GM19023 (cell line): ENCODE results near the gene TPD52L1.
"Not testable (repeated sequence)": the region's sequence is repeated elsewhere in the genome, so short reads cannot be mapped to it uniquely, and the experiment has no call there.

ENCODE experiments used
- ATAC-seq: cut with Tn5 transposase; IDR thresholded peaks from one replicate; pipeline ENCODE4 v1.9.1; 2021; ENCODE audit warnings: mild to moderate bottlenecking, moderate library complexity; ENCODE audit not compliant: unreplicated experiment

TPD52L1 gene

DNA sequence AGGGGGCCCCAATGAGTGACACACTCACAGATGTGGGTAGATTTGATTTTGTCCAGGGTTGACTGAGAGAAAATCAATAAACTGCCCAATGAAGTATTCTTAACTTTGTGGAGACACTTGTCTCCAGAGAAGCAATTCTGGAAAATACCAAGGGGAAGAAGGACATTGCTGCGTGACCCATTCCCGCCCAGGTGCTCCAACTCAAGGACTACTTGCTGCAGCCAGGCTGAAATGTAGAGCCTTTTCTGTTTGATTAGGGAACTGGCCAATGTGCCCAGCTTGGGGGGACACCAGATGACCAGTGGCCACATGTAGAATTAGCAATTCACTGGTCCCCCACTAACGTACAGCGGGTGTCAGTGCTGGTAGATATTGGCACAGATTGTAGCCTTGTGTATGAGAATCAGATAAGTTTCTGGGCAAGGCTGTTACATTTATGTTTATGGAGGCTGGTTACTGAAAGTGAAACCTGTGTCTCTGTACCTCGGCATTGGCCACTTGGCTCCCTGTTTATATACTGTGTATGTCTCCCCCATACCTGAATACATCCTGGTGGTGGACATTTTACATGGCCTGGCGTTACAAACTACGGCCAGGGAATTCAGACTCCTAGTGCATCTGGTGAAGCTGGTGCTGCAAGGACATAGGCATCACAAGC, 115.9 kb downstream of the TPD52L1 start:
- no peak for ATAC-seq

DNA sequence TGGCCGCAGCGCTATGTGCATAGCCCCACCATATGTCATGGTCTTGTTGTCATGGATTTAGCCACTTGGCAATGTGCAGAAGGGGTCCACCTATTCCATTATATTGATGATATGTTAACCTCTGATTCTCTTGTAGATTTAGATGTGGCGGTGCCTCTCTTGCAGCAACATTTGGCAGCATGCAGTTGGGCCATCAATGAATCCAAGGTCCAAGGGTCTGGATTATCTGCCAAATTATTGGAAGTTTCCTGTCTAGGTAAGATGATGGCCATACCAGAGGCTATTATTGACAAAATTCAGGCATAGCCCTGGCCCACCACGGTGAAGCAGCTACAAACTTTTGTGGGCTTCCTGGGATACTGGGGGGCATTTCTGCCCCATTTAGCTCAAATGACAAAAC, 116.8 kb downstream of the TPD52L1 start:
- ATAC-seq = no peak

DNA sequence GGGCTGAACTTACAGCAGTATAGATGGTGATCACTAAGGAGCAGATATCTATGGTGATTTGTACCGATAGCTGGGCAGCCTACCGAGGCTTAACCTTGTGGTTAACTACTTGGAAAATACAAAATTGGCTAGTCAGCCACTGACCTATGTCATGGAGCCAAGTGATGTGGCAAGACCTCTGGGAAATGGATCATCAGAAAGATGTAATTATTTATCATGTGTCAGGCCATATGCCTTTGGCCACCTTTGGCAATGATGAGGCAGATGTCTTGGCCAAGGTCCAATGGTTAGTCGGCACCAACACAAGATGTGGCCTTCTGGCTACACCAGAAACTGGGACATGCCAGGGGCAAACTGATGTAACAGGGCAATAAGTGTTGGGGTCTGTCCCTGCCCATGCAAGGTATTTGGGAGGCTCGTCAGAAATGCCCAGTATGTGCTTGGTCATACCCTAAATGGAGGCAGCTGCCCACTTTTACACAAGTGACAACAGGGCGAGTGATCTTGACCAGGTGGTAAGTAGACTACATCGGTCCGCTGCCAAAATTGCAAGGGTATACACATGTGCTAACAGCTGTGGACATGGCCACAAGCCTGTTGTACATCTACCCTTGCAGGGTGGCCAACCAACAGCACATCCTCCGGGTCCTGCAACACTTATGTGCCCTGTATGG, 118.0 kb downstream of the TPD52L1 start:
- ATAC-seq = no peak

DNA sequence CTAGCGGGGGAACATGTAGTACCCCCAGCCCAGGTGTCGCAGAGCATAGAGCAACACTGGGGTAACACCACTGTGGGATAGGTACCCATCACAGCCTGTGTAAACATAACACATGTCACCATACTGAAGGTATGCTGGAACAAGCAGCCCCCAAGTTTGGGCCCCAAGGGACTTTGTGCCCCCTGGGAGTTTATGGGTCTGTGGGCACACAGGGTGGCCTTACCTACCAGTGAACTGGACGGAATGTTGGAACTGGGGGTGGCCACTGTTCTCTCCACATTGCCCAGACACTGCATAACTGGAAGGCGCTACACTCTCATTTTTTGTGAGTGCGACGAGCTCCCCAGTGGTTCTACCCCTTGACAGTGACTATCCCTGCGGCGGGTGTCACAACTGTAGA, 119.7 kb downstream of the TPD52L1 start:
- no peak for ATAC-seq

DNA sequence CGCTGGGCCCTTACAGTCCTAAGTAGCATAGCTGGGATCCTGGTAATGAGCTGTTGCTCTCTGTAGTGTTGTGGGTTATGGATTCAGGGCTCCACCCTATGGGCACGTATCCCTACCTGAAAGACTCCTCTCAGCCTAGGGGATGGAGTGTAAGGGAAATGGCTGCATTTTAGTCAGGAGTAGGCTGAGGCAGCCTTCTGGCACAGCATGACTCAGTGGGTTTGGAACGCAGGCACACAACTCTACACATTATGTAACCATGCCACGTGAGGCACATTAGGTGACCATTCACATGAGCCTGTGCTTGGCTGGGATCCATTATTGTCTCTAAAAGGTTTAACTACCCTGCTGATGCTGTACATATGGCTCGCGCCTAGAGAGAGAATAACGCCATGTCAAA, 120.4 kb downstream of the TPD52L1 start:
- ATAC-seq = no peak

DNA sequence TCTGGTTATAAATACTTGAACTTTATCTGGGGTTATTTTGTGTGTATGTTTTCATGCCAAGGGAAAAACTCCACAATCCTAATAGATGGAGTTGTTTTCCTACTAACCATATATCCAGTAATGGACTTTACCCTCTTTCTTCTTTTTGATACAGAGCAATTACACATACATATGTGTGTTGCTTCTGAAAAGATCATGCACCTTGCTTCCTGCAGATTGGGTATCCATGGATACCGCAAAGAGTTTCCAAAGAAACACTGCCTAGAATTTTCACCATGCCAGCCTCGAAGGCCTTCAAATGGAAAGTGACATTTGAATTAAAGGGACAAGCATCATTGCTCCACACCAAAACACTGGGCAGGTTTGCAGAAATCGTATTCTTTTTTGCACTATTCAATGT, 121.4 kb downstream of the TPD52L1 start:
- no peak for ATAC-seq

DNA sequence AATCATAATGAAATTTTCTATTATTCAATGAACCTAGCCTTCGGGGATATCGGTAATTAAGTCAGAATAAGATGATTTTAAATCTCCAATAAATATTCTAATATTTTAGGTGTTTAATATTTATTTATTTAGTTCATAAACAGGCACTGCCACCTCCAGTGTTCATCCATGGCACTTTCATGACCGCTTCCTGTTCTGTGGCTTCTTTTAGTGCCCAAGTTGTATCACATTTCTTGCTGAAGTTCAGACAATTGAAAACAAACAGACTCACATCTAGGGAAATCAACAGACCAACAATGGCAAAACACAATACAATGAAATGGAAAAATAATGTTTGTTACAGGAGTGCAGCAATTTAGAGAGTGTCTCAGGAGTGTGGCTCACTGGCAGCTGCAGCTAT, 122.2 kb downstream of the TPD52L1 start:
- ATAC-seq = no peak

DNA sequence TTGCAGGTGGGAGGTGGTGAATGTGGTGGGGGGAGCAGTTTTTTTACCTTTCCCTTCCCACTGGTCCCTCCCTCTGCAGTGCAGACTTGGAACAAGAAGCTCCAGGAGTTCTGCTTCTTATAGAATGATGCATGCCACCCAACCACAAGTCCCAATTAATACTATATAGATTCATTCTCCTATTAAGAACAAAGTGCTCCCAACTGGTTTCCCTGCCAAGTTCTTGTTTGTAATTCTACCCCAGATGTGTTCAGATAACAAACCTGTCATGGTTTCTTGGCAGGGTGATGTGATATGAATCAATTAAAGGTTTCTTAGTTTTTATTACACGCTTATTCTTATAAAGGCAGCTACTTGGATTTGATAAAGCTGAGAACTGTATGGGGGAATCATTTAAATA, 124.3 kb downstream of the TPD52L1 start:
- no peak for ATAC-seq

DNA sequence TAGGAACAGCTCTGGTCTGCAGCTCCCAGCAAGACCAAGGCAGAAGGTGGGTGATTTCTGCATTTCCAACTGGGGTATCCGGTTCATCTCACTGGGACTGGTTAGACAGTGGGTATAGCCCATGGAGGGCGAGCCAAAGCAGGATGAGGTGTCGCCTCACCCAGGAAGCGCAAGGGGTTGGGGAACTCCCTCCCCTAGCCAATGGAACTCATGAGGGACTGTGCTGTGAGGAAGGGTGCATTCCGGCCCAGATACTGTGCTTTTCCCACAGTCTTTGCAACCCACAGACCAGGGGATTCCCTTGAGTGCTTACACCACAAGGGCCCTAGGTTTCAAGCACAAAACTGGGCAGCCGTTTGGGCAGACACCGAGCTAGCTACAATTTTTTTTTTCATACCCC, 126.4 kb downstream of the TPD52L1 start:
- ATAC-seq = no peak

DNA sequence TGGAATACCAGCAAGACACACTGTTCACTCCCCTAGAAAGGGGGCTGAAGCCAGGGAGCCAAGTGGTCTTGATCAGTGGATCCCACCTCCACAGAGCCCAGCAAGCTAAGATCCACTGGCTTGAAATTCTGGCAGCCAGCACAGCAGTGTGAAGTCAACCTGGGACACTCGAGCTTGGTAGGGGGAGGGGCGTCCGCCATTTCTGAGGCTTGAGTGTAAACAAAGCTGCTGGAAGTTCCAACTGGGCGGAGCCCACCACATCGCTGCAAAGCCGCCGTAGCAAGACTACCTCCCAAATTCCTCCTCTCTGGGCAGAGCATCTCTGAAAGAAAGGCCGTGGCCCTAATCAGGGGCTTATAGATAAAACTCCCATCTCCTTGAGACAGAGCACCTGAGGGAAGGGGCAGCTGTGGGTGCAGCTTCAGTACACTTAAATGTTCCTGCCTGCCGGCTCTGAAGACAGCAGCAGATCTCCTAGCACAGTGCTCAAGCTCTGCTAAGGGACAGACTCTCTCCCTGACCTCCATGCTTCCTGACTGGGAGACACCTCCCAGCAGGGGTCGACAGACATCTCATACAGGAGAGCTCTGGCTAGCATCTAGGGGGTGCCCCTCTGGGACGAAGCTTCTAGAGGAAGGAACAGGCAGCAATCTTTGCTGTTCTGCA, 126.9 kb downstream of the TPD52L1 start:
- not testable (repeated sequence) for ATAC-seq

DNA sequence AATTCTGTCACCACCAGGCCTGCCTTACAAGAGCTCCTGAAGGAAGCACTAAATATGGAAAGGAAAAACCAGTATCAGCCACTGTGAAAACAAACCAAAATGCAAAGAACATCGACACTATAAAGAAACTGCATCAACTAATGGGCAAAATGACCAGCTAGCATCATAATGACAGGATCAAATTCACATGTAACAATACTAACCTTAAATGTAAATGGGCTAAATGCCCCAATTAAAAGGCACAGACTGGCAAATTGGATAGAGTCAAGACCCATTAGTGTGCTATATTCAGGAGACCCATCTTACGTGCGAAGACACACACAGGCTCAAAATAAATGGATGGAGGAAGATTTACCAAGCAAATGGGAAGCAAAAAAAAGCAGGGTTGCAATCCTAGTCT, 128.9 kb downstream of the TPD52L1 start:
- not testable (repeated sequence) for ATAC-seq

DNA sequence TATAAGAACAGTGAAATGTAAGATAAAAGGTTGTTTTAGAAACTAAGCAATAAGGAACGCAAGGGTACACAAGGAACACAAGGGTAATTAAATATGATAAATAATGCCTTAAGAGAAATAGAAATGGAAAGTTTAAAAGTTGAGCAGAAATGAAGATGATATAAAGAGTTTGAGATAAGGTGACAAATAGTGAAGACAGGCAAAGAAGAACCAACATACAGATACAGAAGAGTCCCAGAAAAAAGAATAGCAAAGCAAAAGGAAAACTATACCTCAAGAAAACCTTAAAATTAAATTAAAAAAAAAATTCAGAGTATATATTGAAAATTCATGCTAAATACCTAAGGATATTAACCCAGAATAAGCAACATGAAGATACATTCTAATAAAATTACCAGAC, 131.8 kb downstream of the TPD52L1 start:
- no peak for ATAC-seq

DNA sequence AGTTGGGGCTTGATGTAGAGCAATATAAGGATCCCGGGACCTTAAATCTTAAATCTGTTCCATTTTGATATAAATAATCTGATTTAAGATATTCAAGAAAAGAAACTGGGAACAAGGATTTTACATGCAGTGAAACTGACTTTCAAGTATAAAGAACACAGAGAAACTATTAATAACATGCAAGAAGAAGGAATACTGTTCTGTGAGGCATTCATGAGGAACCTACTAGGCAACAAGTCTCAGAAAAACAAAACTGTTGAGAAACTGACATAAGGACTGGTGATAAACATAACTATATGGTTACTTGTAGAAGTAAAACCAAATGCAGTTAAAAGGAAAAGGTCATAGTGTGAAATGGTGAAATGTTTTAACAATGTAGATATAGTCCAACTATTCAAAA, 132.4 kb downstream of the TPD52L1 start:
- ATAC-seq = no peak

DNA sequence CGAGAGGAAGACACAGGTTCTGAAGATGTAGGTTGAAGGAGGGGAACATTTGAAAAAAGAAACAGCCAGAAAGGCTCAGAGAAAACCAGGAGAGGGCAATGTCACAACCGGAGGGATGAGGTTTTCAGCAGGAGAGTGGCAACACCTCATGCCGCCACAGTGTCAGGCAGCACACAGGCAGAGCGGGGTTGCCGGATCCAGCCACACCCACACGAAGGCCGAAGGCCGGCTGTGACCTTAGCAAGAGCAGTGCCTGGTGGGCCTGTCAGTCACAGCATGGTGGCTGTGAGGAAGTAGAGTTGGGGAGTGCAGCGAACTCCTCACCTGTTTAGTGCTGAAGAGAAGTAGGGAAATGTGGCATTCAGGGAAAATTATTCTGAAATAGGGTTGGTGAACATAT, 134.1 kb downstream of the TPD52L1 start:
- no peak for ATAC-seq

DNA sequence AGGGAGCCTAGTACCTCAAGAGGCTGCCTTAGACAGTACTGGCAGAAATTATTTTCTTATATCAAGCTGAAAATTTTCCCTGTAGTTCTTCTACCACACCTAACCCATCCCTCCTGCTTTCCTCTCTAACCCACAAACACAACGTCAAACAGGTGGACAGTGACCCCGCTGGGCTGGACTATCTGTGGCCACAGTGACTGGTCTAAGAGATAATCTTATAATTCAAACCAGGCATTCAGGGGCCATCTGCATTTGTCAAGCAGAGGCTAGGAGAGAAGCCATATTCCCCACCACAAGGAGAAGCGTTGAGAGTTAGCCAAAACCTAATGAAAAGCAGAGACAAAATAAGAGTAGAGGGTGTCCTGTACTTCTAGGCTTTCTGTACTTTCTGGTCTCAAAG, 140.0 kb downstream of the TPD52L1 start:
- ATAC-seq = no peak

DNA sequence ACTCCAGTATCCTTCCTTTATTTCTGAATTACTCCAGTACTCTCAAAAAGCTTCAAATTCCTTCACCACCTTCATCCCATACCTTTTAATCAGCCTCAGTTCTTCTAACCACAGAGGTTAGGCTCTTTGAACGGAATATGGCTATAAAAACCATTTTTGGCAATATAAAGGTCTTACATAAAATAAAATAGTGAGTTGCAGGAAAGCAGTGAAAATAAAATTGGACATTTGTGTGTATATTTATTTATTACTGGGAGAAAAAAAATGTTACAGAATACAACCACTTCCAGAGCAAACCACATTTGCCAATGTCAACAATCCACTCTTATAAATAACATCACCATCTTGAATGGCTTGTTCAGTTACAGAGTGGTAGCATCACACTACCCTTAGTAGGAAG, 140.5 kb downstream of the TPD52L1 start:
- no peak for ATAC-seq

DNA sequence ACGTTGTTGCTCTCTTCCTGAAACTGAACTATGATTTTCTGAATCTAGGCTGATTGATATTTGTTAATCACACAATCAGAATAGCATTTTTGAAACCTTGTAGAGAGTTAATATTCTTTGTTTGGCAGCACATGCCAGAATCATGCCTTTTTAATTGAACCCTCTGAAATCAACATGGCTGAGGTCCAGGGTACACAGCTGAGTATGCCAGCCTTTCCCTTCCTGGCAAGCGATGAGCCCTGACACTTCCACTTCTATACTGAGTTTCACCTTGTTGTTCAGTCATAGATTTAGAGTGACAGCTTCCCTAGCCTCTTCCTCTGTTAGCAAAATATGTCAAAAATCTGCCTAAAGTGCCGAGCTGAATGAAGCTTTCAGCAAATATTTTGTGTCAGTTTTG, 141.4 kb downstream of the TPD52L1 start:
- no peak for ATAC-seq

DNA sequence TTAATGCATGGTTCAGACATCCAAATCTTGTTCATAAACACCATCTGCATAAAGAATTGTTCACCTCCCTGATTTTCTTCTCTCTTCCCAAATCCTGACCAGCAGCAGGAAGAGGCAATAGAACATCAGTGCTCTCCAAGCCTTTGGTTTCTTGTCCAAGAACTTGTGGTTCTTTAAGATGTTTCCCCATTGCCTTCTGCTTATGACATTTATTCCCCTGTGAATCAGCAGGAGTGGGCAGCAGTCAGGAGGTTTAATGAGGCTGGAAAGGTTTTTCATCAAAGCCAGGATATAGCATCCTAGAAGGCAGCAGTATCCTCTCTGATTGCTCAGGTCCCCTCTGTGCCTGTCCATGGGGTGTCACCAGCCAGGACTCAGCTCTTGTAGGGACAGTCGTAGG, 142.9 kb downstream of the TPD52L1 start:
- ATAC-seq = no peak

DNA sequence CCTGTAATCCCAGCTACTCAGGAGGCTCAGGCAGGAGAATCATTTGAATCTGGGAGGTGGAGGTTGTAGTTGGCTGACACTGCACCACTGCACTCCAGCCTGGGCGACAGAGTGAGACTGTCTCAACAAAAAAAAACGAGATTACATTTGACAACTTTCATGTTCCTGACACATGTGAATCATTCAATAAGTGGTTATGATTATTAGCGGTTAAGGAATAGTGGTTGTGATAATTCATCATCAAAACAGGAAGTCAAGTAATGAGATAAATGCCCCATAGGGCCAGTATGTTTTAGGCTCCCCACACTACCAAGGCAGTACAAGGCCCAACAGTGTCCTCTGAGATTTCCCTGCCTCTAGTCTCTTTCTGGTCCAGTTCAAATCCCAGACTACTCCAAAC, 145.7 kb downstream of the TPD52L1 start:
- no peak for ATAC-seq

DNA sequence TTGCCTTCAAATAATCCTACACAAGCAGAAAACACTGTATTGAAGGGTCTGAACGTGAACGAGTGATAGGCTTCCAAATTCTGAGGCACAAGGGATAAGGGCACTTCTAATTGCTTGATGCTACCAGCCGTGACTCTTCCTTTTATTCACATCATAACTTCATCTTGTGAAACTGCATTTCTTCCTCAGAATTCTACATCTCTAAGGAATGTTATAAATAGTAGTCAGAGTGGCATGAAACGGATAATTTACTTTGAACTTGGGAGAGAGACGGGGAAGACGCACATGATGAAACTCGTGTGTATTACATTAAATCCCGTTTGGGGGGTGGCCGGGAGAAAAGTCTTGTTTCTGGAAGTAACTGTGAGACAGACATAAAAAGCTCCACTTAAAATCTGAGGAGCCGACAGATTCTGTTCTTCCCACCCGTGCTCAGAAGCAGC, 147.4 kb downstream of the TPD52L1 start:
- ATAC-seq = no peak

DNA sequence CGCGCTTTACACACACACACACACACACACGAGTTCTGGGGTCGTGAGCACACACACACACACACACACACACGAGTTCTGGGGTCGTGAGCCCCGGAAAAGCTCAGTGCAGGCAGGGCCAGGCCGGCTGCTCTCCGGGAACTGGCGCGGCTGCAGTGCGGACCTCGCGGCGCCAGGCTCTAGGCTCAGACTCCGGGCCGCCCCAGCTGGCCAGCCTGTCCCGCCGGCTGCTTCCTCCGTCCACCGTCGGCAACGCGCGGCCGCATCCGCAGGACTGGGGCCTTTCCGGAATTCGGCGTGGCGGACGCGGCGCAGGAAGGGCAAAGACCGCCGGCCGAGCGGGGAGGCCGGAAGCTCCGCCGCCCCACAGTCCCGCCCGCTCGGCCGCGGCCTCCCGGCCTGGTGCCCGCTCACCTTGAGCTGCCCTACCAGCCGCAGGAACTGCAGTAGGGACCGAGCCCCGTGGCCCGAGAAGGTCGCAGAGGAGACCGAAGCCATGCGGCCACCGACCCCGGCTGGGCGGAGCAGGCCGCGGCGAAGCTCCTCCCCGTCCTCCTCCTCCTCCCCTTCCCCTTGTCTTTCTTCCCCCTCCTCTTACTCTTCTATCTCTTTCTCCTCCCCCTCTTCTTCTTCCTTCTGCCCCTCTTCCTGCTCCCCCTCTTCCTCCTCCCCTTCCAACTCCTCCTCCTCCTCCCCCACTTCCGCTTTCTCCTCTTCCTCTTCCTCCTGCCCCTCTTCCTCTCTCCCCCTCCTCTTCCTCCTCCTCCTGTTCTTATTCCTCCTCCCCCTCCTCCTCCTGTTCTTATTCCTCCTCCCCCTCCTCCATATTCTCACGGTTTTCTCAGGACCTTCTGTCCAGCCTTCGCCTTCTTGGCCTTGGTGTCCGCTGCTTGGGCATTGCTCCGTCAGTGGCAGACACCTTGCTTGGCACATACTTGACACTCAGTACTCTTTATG, 148.1 kb downstream of the TPD52L1 start, which contains the start of gene HDDC2:
Gene HDDC2, minus strand, starts transcription at position 533 of the 957 bp plus-strand sequence. Its CDS starts 35 bp downstream, at position 498.
- ATAC-seq = peak; percentile 91
